SU-DHL-6 (cell line): ENCODE data around the gene GJC2.

Experiments used
- EZH2phosphoT487 ChIP-seq: fragments of 200-600 bp; sonication (generic), shearing (Covaris generic); conservative IDR thresholded peaks from 2 replicates; pipeline ENCODE4 v1.6.1; 2018; ENCODE audit warnings: mild to moderate bottlenecking, antibody characterized with exemption, low read length, moderate library complexity, mixed read lengths
- TF ChIP-seq, protein P1 (sequence below): fragments of 200-600 bp; sonication (generic); IDR thresholded peaks from one replicate; pipeline ENCODE4 v1.5.1; 2017; ENCODE audit warnings: antibody characterized with exemption, mild to moderate bottlenecking, low read length, moderate library complexity; ENCODE audit not compliant: insufficient read depth, poor library complexity, severe bottlenecking

- TF ChIP-seq, protein P1, sequence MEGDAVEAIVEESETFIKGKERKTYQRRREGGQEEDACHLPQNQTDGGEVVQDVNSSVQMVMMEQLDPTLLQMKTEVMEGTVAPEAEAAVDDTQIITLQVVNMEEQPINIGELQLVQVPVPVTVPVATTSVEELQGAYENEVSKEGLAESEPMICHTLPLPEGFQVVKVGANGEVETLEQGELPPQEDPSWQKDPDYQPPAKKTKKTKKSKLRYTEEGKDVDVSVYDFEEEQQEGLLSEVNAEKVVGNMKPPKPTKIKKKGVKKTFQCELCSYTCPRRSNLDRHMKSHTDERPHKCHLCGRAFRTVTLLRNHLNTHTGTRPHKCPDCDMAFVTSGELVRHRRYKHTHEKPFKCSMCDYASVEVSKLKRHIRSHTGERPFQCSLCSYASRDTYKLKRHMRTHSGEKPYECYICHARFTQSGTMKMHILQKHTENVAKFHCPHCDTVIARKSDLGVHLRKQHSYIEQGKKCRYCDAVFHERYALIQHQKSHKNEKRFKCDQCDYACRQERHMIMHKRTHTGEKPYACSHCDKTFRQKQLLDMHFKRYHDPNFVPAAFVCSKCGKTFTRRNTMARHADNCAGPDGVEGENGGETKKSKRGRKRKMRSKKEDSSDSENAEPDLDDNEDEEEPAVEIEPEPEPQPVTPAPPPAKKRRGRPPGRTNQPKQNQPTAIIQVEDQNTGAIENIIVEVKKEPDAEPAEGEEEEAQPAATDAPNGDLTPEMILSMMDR, result no peak
- no peak for TF ChIP-seq EZH2phosphoT487
Observed at GRCh38 chr1:228197555-228198147, 47.9 kb downstream of the GJC2 start.
